GM19395 (cell line): ENCODE measurements around the gene MACROD2.
"Not testable (repeated sequence)": the region's sequence is repeated elsewhere in the genome, so short reads cannot be mapped to it uniquely, and the experiment has no call there.

Source experiments
- ATAC-seq: cut with Tn5 transposase; IDR thresholded peaks from one replicate; pipeline ENCODE4 v1.9.1; 2021; ENCODE audit warnings: mild to moderate bottlenecking, moderate library complexity; ENCODE audit not compliant: unreplicated experiment

MACROD2 gene

GRCh38 chr20:15928946-15929345 lies 1933.6 kb downstream of the MACROD2 start:
- ATAC-seq = no peak

GRCh38 chr20:15930311-15931305 lies 1935.3 kb downstream of the MACROD2 start:
- no peak for ATAC-seq

- ATAC-seq = no peak
Measured at GRCh38 chr20:15931897-15932296, 1936.6 kb downstream of the MACROD2 start.

- ATAC-seq = peak; percentile 94
Measured at GRCh38 chr20:15937179-15937578, 1941.9 kb downstream of the MACROD2 start.

GRCh38 chr20:15938847-15939246 lies 1943.5 kb downstream of the MACROD2 start:
- ATAC-seq = no peak

- no peak for ATAC-seq
Measured at GRCh38 chr20:15940127-15940526, 1944.8 kb downstream of the MACROD2 start.

- no peak for ATAC-seq
Measured at GRCh38 chr20:15942130-15942529, 1946.8 kb downstream of the MACROD2 start.

GRCh38 chr20:15945289-15945688 lies 1950.0 kb downstream of the MACROD2 start:
- ATAC-seq = no peak

- ATAC-seq = no peak
Measured at GRCh38 chr20:15949391-15949790, 1954.1 kb downstream of the MACROD2 start.

- no peak for ATAC-seq
Measured at GRCh38 chr20:15951658-15952057, 1956.3 kb downstream of the MACROD2 start.

- no peak for ATAC-seq
Measured at GRCh38 chr20:15958142-15958541, 1962.8 kb downstream of the MACROD2 start.

GRCh38 chr20:15965165-15965564 lies 1969.8 kb downstream of the MACROD2 start:
- ATAC-seq = no peak

GRCh38 chr20:15967334-15967733 lies 1972.0 kb downstream of the MACROD2 start:
- ATAC-seq = no peak

- no peak for ATAC-seq
Measured at GRCh38 chr20:15976047-15976736, 1980.9 kb downstream of the MACROD2 start.

GRCh38 chr20:15977026-15977425 lies 1981.7 kb downstream of the MACROD2 start:
- ATAC-seq = no peak

GRCh38 chr20:15977758-15978157 lies 1982.4 kb downstream of the MACROD2 start:
- ATAC-seq = no peak

- not testable (repeated sequence) for ATAC-seq
Measured at GRCh38 chr20:15985494-15986368, 1990.4 kb downstream of the MACROD2 start.

- ATAC-seq = peak; percentile 96
Measured at GRCh38 chr20:15986690-15987089, 1991.4 kb downstream of the MACROD2 start.

- ATAC-seq = no peak
Measured at GRCh38 chr20:15991279-15991678, 1996.0 kb downstream of the MACROD2 start.

- ATAC-seq = no peak
Measured at GRCh38 chr20:15992564-15992963, 1997.2 kb downstream of the MACROD2 start.

GRCh38 chr20:16000112-16000511 lies 2004.8 kb downstream of the MACROD2 start:
- ATAC-seq = no peak
